NB4 (cell line): ENCODE results near the gene SAMM50.

Experiments
- CTCF ChIP-seq: IDR thresholded peaks from one replicate; pipeline ENCODE4 v1.5.1; 2012; ENCODE audit warnings: low read depth, low read length
- MAX ChIP-seq: IDR thresholded peaks from 2 replicates; pipeline ENCODE4 v1.6.1; 2011; ENCODE audit warnings: low read depth, low read length
- POLR2A ChIP-seq: IDR thresholded peaks from 2 replicates; pipeline ENCODE4 v1.6.1; 2011; ENCODE audit warnings: mild to moderate bottlenecking; ENCODE audit not compliant: insufficient read length; ENCODE audit errors: extremely low read depth

- no peak for TF ChIP-seq POLR2A
- no peak for TF ChIP-seq CTCF
- TF ChIP-seq MAX = no peak
These were observed 45.5 kb upstream of the SAMM50 start for GRCh38 chr22:43909708-43910107.
